Measurements from ENCODE around the gene SLF2. TPM values are rescaled to one million over a fixed set of nuclear protein-coding genes. Genes with fewer than 3 reads are reported as not detected.

SLF2 gene
- total RNA-seq, 1 experiment from 2014 or later: 43.0 TPM

DNA sequence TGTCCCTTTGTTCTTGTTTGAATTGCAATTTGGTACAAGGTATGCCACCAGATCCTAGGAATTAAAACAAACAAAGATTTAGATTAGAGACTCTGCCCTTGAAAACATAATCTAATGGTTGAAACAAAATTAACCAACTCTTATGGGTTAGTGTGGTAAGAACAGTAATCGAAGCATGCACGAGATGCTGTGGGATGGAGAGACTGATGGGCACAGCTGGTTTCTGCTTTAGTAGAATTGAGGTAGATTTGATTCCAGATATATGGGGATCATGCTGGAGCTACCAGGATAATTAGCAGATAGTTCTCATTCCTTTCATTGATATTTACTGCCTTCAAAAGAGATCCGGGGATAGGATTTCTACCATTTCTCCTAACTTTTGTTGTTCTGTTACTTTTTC lies 36.2 kb downstream of the SLF2 start:
- Histone ChIP-seq H2AFZ (ENCODE audit: low read depth, low read length, poor library complexity, severe bottlenecking) (no peak overlapping the region), H3K4me2 (ENCODE audit: low read length) (no peak overlapping the region), H3K27ac (ENCODE audit: low read depth, low read length) (no peak overlapping the region), H3K4me1 (ENCODE audit: control insufficient read depth in 1 of 2, insufficient read depth in 2 of 2, low read length in 2 of 2) (no peaks in the 10 kb centered on the region), H3K9me3 (ENCODE audit: control insufficient read depth in 1 of 2, insufficient read depth in 1 of 2, low read depth in 1 of 2, low read length in 2 of 2) (no peaks in the 10 kb centered on the region), H3K27me3 (ENCODE audit: insufficient read depth, low read length) (no peaks in the 10 kb centered on the region), H3K4me3 (replicated peaks in 1 of 2; ENCODE audit: low read depth in 1 of 2, low read length in 2 of 2) (no peak overlapping the region), H4K20me1 (ENCODE audit: insufficient read depth) (no peaks in the 10 kb centered on the region), H3K9ac (ENCODE audit: low read length) (no peak overlapping the region), H3K36me3 (ENCODE audit: control insufficient read depth in 1 of 2, insufficient read depth in 2 of 2, low read length in 2 of 2) (peaks cover 46 to 58% of the 10 kb centered on the region in 2 experiments), H3K79me2 (ENCODE audit: insufficient read depth, low read length) (no peaks in the 10 kb centered on the region), H3K9me2 (ENCODE audit: insufficient read depth) (no peaks in the 10 kb centered on the region)
- intact Hi-C loops (cut with micrococcal nuclease): no loop called here
- ATAC-seq (no peak), DNase-seq (ENCODE audit: low read depth, low spot score) (no peak)
- no peak for TF ChIP-seq ZBTB33 (IDR thresholded peaks at IDR 0.05; ENCODE audit: extremely low read depth, insufficient replicate concordance, low read length)
- TF ChIP-seq TCF7L2 (IDR thresholded peaks at IDR 0.05; ENCODE audit: borderline replicate concordance, extremely low read depth, insufficient read depth, insufficient read length): no peak
- no peak for TF ChIP-seq ELF1 (IDR thresholded peaks at IDR 0.05; ENCODE audit: borderline replicate concordance, low read depth)
- TF ChIP-seq RAD21 (IDR thresholded peaks at IDR 0.05; ENCODE audit: low read depth): no peak
- TF ChIP-seq EZH2phosphoT487 (IDR thresholded peaks at IDR 0.05; ENCODE audit: borderline replicate concordance): no peak
- no peak for TF ChIP-seq EZH2 (IDR thresholded peaks at IDR 0.05)
- BruUV-seq (replicated peaks): no TSS peak
- ChIA-PET RAD21 (ENCODE audit: low non-redundant PET in 1 of 2, low total read pairs in 2 of 2, uncharacterized antibody in 2 of 2, unreplicated experiment in 2 of 2) (no interaction called here), POLR2A (no interaction called here), CTCF (no interaction called here)

GRCh38 chr10:100960251-100960650 lies 47.5 kb downstream of the SLF2 start:
- Histone ChIP-seq H3K4me3 (replicated peaks in 1 of 2; ENCODE audit: low read depth in 1 of 2, low read length in 2 of 2) (no peak overlapping the region), H3K9me3 (ENCODE audit: control insufficient read depth in 1 of 2, insufficient read depth in 1 of 2, low read depth in 1 of 2, low read length in 2 of 2) (no peaks in the 10 kb centered on the region), H3K4me2 (ENCODE audit: low read length) (no peak overlapping the region), H3K27me3 (ENCODE audit: insufficient read depth, low read length) (no peaks in the 10 kb centered on the region), H2AFZ (ENCODE audit: low read depth, low read length, poor library complexity, severe bottlenecking) (no peak overlapping the region), H4K20me1 (ENCODE audit: insufficient read depth) (no peaks in the 10 kb centered on the region), H3K9me2 (ENCODE audit: insufficient read depth) (no peaks in the 10 kb centered on the region), H3K9ac (ENCODE audit: low read length) (no peak overlapping the region), H3K79me2 (ENCODE audit: insufficient read depth, low read length) (no peaks in the 10 kb centered on the region), H3K27ac (ENCODE audit: low read depth, low read length) (no peak overlapping the region), H3K36me3 (ENCODE audit: control insufficient read depth in 1 of 2, insufficient read depth in 2 of 2, low read length in 2 of 2) (peaks cover 38 to 56% of the 10 kb centered on the region in 2 experiments; a peak in 3 of 4 replicates), H3K4me1 (ENCODE audit: control insufficient read depth in 1 of 2, insufficient read depth in 2 of 2, low read length in 2 of 2) (no peaks in the 10 kb centered on the region)
- RAD21 ChIA-PET (ENCODE audit: low non-redundant PET in 1 of 2, low total read pairs in 2 of 2, uncharacterized antibody in 2 of 2, unreplicated experiment in 2 of 2): no interaction called here
- no TSS peak for BruUV-seq (replicated peaks)
- DNase-seq (ENCODE audit: low read depth, low spot score) (no peak), ATAC-seq (no peak)
- CTCF ChIA-PET: no interaction called here
- POLR2A ChIA-PET: no interaction called here
- TF ChIP-seq ZNF274 (IDR thresholded peaks at IDR 0.05; ENCODE audit: low read depth, low read length): no peak
- no peak for TF ChIP-seq CBX3 (IDR thresholded peaks at IDR 0.05; ENCODE audit: low read depth)
- TF ChIP-seq JUND (IDR thresholded peaks at IDR 0.05): no peak
- no peak for TF ChIP-seq POLR2A (IDR thresholded peaks at IDR 0.05; ENCODE audit: borderline replicate concordance, extremely low read depth, insufficient read depth, insufficient read length)
- no peak for TF ChIP-seq FOSL1 (IDR thresholded peaks at IDR 0.05; ENCODE audit: low read depth)
- TF ChIP-seq SIN3A (IDR thresholded peaks at IDR 0.05; ENCODE audit: low read depth): no peak
- no peak for TF ChIP-seq ELF1 (IDR thresholded peaks at IDR 0.05; ENCODE audit: borderline replicate concordance, low read depth)
- no peak for TF ChIP-seq ZBTB33 (IDR thresholded peaks at IDR 0.05; ENCODE audit: extremely low read depth, insufficient replicate concordance, low read length)
- no peak for TF ChIP-seq SP1 (IDR thresholded peaks at IDR 0.05; ENCODE audit: low read depth)
- TF ChIP-seq EGR1 (IDR thresholded peaks at IDR 0.05; ENCODE audit: low read depth): no peak
- intact Hi-C loops (cut with micrococcal nuclease): no loop called here

Measured in HCT116 (cell line).